Prostate gland (tissue), 2 donors: ENCODE measurements around the gene NPVF.

Source experiments
- POLR2A ChIP-seq: fragments of 450-650 bp; IDR thresholded peaks from one replicate; pipeline ENCODE4 v1.6.1; 2016; ENCODE audit warnings: antibody characterized with exemption, mild to moderate bottlenecking
- POLR2AphosphoS5 ChIP-seq: sonication (generic); formaldehyde crosslinking; IDR thresholded peaks from one replicate; pipeline ENCODE4 v1.6.1; 2017; ENCODE audit warnings: antibody characterized with exemption
- TF ChIP-seq, protein P1 (sequence below), 4 experiments: fragments of 200-600 bp in 2 of 4; fragments of 450-650 bp in 2 of 4; sonication (generic) in 2 of 4; IDR thresholded peaks; 1 replicate in 3 of 4; 2 replicates in 1 of 4; pipeline ENCODE4 v1.5.1; 2016 to 2019; ENCODE audit warnings: antibody characterized with exemption in 4 of 4, mild to moderate bottlenecking in 2 of 4, moderate library complexity in 2 of 4

GRCh38 chr7:25207887-25208286 lies 20.4 kb downstream of the NPVF start:
- TF ChIP-seq, protein P1, sequence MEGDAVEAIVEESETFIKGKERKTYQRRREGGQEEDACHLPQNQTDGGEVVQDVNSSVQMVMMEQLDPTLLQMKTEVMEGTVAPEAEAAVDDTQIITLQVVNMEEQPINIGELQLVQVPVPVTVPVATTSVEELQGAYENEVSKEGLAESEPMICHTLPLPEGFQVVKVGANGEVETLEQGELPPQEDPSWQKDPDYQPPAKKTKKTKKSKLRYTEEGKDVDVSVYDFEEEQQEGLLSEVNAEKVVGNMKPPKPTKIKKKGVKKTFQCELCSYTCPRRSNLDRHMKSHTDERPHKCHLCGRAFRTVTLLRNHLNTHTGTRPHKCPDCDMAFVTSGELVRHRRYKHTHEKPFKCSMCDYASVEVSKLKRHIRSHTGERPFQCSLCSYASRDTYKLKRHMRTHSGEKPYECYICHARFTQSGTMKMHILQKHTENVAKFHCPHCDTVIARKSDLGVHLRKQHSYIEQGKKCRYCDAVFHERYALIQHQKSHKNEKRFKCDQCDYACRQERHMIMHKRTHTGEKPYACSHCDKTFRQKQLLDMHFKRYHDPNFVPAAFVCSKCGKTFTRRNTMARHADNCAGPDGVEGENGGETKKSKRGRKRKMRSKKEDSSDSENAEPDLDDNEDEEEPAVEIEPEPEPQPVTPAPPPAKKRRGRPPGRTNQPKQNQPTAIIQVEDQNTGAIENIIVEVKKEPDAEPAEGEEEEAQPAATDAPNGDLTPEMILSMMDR (IDR thresholded peaks at IDR 0.05): no peak
- TF ChIP-seq POLR2A: no peak
- TF ChIP-seq POLR2AphosphoS5: no peak
